Measurements from ENCODE around the gene KNCN. TPM values are rescaled to one million over a fixed set of nuclear protein-coding genes. Genes with fewer than 3 reads are reported as not detected.

Gene KNCN
- total RNA-seq, 1 donor from 2014 or later = not detected

DNA sequence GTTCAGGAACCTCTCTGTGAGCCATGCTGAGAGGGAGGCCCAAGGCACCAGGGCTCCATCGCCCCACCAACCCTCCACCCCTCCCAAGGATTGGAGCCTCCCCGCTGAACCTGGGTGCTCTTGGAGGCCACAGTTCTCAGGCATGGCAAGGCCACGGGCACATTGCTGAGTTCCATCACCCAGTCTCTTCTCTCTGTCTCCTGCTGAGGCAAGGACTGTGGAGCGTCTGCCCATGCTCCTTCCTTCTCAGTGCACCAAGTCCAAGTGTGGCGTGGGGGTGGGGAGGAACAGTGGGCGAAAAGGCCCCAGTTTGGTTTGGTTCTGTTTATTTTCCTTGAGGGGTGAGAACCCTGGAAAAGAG, 2.8 kb upstream of the KNCN start:
- H3K9me3 ChIP-seq = no peaks in the 10 kb centered on the region
- DNase-seq (no peak), ATAC-seq (no peak)
- H3K27me3 ChIP-seq (ENCODE audit: low read depth) = peaks cover 13% of the 10 kb centered on the region
- peaks cover 15% of the 10 kb centered on the region for H3K36me3 ChIP-seq
- no peak overlapping the region for H3K4me3 ChIP-seq
- no peak overlapping the region for H3K27ac ChIP-seq
- H3K4me1 ChIP-seq = no peaks in the 10 kb centered on the region
- intact Hi-C loops (cut with DNase I) = no loop called here
- TF ChIP-seq, protein P1, sequence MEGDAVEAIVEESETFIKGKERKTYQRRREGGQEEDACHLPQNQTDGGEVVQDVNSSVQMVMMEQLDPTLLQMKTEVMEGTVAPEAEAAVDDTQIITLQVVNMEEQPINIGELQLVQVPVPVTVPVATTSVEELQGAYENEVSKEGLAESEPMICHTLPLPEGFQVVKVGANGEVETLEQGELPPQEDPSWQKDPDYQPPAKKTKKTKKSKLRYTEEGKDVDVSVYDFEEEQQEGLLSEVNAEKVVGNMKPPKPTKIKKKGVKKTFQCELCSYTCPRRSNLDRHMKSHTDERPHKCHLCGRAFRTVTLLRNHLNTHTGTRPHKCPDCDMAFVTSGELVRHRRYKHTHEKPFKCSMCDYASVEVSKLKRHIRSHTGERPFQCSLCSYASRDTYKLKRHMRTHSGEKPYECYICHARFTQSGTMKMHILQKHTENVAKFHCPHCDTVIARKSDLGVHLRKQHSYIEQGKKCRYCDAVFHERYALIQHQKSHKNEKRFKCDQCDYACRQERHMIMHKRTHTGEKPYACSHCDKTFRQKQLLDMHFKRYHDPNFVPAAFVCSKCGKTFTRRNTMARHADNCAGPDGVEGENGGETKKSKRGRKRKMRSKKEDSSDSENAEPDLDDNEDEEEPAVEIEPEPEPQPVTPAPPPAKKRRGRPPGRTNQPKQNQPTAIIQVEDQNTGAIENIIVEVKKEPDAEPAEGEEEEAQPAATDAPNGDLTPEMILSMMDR (IDR thresholded peaks at IDR 0.05) = no peak

DNA sequence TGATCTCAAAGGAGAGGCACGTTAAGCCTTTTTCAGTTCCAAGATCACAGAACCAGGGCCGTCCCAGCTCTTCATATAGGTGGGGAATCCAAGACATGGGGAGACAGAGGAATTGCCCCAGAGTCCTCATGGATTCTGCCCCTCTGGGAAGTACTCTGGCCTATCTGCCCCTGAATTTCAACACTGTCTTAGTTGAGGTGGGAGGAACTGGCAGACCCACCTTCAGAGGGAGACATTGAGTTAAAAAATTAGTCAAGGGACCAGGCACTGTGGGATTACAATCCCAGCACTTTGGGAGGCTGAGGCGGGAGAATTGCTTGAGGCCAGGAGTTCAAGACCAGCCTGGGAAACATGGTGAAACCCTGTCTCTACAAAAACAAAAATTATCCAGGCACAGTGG, 2.1 kb upstream of the KNCN start:
- DNase-seq (no peak), ATAC-seq (no peak)
- TF ChIP-seq, protein P1 (IDR thresholded peaks at IDR 0.05) = no peak
- Histone ChIP-seq H3K27ac (no peak overlapping the region), H3K27me3 (ENCODE audit: low read depth) (peaks cover 13% of the 10 kb centered on the region), H3K4me1 (no peaks in the 10 kb centered on the region), H3K36me3 (peaks cover 8% of the 10 kb centered on the region), H3K4me3 (no peak overlapping the region), H3K9me3 (no peaks in the 10 kb centered on the region)
- intact Hi-C loops (cut with DNase I) = no loop called here

DNA sequence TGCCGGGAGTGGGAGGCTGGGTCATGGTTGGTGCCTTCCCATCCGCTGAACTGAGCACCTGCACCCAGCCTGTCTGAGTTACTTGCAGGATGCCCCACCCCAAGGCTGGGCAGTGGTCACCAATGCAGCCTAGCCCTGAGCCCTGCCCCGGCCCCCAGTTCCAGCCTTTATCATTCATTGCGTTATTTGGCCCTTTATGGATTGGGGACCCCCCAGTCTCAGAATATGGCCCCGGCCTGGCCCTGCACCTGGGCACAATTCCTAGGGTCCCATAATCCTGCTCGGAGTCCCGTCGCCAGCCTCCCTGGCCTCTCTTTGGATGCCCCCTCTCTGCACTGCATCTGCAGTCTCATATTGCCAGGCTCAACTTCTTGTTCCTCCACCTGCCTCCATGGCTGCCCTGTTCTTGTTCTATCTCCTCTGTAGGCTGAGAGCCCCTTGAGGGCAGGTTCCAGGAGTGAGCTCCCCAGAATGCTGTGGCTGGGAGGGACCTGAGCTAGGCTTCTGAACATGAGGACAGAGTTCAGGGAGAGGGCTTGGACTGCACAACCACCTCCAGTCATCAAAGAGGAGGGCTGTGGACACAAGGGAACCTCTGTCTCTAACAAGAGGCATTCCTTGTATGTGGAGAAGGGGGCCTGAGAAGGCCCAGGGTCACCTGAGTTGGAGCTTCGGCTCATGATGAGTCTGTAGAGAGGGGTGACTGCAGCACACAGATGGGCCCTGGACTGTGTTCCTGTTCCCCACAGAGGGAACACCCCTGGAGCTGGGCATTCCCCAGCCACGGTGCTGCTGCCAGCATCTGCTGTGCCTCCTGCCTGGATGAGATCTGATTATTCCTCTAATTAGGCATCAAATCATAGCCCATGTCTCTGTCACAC, 1.1 kb upstream of the KNCN start:
- DNase-seq = no peak
- TF ChIP-seq, protein P1 (IDR thresholded peaks at IDR 0.05) = no peak
- no peaks in the 10 kb centered on the region for H3K9me3 ChIP-seq

DNA sequence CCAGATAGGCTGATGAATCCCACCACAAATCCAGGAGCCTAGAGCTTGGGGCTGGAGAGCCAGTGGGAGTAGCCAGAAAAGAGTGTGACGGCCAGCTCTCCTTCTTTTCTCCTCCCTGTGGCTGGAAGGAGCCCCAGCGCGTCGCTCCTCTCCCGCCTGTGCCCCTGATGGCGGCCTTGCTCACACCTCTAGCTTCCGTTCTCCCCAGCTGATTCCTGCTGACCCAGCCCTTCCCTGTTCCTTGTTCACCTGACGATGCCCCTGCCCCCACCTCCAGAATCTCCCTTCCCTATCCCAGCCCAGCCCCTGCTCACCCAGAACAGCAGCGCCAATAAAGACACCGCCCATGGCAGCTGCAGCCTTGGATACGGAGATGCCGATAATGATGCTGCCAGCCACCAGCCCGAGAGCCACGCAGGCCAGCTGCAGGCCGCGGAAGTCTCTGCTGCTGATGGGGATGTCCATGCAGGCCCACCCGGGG, 656 bp downstream of the KNCN start:
- Histone ChIP-seq H3K36me3 (no peaks in the 10 kb centered on the region), H3K4me3 (no peak overlapping the region), H3K9me3 (no peaks in the 10 kb centered on the region), H3K27ac (no peak overlapping the region), H3K4me1 (no peaks in the 10 kb centered on the region), H3K27me3 (ENCODE audit: low read depth) (peaks cover 23% of the 10 kb centered on the region)
- ATAC-seq (no peak), DNase-seq (peak; percentile 18)
- intact Hi-C loops (cut with DNase I) = no loop called here
- TF ChIP-seq, protein P1 (IDR thresholded peaks at IDR 0.05) = no peak

More for the DNA sequence above, 1.1 kb upstream of the KNCN start:
- no peaks in the 10 kb centered on the region for H3K36me3 ChIP-seq
- H3K27ac ChIP-seq = no peak overlapping the region
- no peak overlapping the region for H3K4me3 ChIP-seq
- intact Hi-C loops (cut with DNase I) = no loop called here
- peaks cover 17% of the 10 kb centered on the region for H3K27me3 ChIP-seq (ENCODE audit: low read depth)
- no peak for ATAC-seq
- no peaks in the 10 kb centered on the region for H3K4me1 ChIP-seq

DNA sequence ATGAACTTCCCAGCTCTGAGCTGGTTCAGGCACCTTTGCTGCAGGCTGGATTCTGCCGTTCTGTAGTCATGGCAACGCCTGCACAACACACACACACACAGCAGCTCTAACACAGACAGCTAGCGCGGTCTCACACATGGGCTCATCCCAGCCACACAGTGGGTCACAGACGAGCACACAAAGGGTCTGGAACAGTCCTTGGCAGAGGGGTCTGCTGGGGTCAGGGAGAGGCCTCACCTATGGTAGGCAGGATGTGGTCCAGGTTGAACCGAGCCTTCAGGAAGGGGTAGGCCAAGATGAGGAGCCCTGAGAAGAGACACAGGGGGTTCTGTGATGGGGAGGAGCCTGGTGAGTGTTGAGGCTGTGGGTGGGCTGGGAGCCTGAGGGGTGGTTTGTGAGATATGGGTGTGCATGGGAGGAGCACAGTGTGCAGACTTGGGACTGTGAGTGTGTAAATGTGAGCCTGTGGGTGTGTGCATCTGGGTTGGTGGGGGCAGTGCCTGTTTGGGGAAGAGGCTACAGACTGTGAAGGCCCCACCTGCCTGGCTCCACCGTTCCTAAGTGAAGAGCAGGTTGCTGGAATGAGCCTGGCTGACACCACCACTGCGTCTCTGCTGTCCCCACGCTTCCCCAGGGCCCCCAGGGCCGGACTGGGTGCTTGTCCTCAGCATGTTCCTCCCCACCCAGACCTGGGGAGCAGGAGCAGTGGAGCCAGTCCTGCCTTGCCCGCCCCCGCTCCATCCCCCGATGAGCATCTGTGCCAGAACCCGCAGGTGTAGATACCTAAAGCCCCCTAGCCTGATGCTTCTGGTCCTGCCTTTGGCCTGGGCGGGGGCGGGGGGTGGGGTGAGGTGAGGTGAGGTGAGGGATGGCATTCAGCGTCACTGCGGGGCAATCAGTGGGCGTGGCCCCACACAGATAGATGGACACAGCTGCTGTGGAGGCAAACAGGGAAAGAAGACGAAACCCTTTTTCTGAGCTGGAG, 1.5 kb downstream of the KNCN start:
- no peaks in the 10 kb centered on the region for H3K9me3 ChIP-seq
- TF ChIP-seq, protein P1 (IDR thresholded peaks at IDR 0.05) = no peak
- DNase-seq (peak; percentile 47), ATAC-seq (peak; percentile 15 to 43)
- peaks cover 25% of the 10 kb centered on the region for H3K27me3 ChIP-seq (ENCODE audit: low read depth)
- no peaks in the 10 kb centered on the region for H3K4me1 ChIP-seq
- intact Hi-C loops (cut with DNase I) = no loop called here
- no peak overlapping the region for H3K27ac ChIP-seq
- no peaks in the 10 kb centered on the region for H3K36me3 ChIP-seq
- H3K4me3 ChIP-seq = no peak overlapping the region

All from lower lobe of right lung (tissue), 2 donors.